ENCODE measurements around the gene ZBTB5. TPM values are rescaled to one million over a fixed set of nuclear protein-coding genes. Genes with fewer than 3 reads are reported as not detected.
A peak's percentile ranks its signal among the peaks of the same experiment; 100 is the strongest.

Gene ZBTB5
- total RNA-seq, 2 donors from 2014 or later, result 8.9 to 9.7 TPM

DNA sequence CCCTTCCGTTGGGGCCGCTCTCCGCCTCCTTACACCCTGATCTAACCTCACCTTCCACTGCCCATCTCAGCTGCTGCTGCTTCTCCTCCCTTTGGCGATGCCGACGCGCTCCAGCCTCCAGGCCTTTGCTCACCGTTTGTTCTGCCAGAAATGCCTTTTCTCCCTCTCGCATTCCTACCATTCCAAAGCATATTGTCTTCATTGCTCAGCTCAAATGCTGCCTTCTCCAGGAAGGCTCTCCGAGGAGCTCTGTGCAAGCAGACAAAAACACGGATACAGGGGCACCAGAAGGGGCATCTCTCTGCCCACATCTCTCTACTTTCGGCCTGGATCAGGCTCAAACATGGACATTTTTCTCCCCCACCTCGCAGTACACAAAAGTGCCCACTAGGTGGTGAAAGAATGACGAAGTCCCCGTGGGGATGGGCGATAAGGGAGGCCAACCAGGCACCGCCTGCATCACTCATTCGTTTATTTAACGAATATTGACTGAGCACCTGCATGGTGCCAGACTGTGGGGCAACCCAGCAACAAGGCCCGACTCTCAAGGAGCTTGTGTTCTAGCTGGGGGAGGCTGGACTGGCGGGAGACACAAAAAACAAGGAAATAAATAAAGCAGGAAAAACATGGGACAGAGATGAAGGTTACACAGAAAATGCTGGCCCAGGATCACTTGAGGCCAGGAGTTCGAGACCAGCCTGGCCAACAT, 50.1 kb downstream of the ZBTB5 start:
- Histone ChIP-seq H3K27ac (no peak overlapping the region), H3K36me3 (no peaks in the 10 kb centered on the region), H3K4me1 (no peaks in the 10 kb centered on the region), H3K4me3 (no peak overlapping the region), H3K27me3 (no peaks in the 10 kb centered on the region), H3K9ac (ENCODE audit: low read depth in 2 of 2, low read length in 2 of 2) (no peak overlapping the region), H3K9me3 (no peaks in the 10 kb centered on the region)
- TF ChIP-seq, protein P1, sequence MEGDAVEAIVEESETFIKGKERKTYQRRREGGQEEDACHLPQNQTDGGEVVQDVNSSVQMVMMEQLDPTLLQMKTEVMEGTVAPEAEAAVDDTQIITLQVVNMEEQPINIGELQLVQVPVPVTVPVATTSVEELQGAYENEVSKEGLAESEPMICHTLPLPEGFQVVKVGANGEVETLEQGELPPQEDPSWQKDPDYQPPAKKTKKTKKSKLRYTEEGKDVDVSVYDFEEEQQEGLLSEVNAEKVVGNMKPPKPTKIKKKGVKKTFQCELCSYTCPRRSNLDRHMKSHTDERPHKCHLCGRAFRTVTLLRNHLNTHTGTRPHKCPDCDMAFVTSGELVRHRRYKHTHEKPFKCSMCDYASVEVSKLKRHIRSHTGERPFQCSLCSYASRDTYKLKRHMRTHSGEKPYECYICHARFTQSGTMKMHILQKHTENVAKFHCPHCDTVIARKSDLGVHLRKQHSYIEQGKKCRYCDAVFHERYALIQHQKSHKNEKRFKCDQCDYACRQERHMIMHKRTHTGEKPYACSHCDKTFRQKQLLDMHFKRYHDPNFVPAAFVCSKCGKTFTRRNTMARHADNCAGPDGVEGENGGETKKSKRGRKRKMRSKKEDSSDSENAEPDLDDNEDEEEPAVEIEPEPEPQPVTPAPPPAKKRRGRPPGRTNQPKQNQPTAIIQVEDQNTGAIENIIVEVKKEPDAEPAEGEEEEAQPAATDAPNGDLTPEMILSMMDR (IDR thresholded peaks at IDR 0.05), result peak; percentile 89
- intact Hi-C loops (cut with DNase I), result no loop called here
- DNase-seq, result peak; percentile 82

DNA sequence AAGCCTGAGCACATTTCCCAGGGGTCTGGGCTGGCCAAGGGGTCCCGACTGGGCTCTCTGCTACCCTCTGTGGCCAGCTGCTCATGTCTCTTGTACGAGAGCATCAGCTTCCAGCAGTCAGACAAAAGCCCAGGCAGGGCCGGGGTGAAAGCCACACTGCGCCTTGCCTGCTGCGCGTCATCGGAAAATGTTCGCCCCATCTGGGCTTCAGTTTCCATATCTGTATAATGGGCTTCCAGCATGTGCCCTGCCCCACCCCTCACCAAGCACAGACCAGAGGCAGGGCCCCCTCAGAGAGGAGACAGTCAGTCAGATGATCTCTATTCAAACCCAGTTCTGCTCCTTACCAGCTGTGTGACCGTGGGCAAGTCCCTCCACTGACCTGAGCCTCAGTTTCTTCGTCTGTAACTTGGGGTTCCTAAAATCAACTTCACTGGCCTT, 50.7 kb downstream of the ZBTB5 start:
- no peaks in the 10 kb centered on the region for H3K9me3 ChIP-seq
- TF ChIP-seq, protein P1 (IDR thresholded peaks at IDR 0.05), result no peak
- H3K27ac ChIP-seq, result no peak overlapping the region
- no peaks in the 10 kb centered on the region for H3K27me3 ChIP-seq
- H3K9ac ChIP-seq (ENCODE audit: low read depth in 2 of 2, low read length in 2 of 2), result no peak overlapping the region
- H3K4me1 ChIP-seq, result no peaks in the 10 kb centered on the region
- DNase-seq, result no peak
- intact Hi-C loops (cut with DNase I), result no loop called here
- H3K4me3 ChIP-seq, result no peak overlapping the region
- no peaks in the 10 kb centered on the region for H3K36me3 ChIP-seq

DNA sequence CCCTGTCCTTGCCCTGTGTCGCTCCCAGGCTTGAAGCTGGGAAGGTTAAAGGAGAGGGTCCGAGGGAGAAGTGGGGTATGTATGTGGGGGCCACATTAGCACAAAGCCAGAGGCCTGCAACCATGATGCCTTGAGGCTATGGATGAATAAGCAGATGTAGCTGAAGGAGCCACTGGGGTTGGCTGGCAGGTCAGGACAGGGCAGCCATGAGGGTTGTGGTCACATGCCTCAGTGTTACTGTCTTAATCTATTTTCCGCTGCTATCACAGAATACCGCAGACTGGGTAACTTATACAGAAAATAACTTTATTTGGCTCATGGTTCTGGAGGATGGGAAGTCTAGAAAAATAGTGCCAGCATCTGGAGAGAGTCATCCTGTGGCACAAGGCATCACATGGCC, 51.9 kb downstream of the ZBTB5 start:
- no peak overlapping the region for H3K4me3 ChIP-seq
- no peaks in the 10 kb centered on the region for H3K27me3 ChIP-seq
- TF ChIP-seq, protein P1 (IDR thresholded peaks at IDR 0.05), result no peak
- no peak overlapping the region for H3K27ac ChIP-seq
- H3K36me3 ChIP-seq, result no peaks in the 10 kb centered on the region
- intact Hi-C loops (cut with DNase I), result no loop called here
- H3K4me1 ChIP-seq, result no peaks in the 10 kb centered on the region
- H3K9me3 ChIP-seq, result no peaks in the 10 kb centered on the region
- no peak for DNase-seq
- no peak overlapping the region for H3K9ac ChIP-seq (ENCODE audit: low read depth in 2 of 2, low read length in 2 of 2)

DNA sequence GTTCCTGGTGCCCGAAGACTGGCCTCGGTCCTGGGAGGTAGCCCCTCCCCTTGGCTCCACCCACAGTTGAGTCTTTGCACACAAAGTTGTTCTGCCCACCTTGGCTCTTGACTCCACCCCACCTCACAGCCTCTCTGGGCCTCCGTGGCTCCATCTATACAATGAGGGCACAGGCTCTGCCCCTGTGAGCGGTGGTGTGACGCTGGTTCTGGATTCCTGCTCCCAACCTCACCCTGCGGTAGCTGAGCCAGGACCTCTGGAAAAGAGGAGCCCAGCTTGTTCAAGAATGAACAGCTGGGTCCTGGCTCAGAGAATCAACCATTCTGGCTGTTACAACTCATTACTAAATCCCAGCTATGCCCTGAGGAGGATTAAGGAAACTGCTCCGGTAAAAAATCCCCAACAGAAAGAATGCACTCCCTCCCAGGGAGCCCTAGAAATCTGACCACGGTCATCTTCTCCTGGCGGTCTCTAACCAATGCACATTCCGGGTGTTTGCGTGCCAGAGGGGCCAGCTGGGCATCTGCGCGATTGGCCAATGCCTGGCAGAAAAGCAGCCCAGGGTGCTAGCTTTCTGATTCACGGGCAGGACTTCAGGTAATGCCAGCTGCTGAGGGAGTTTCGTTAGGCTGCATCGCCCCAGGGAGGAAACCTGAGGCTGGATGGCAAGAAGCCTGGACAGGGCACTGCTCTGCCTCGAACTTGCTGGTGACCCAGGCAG, 52.7 kb downstream of the ZBTB5 start:
- Histone ChIP-seq H3K4me3 (no peak overlapping the region), H3K27me3 (no peaks in the 10 kb centered on the region), H3K9ac (ENCODE audit: low read depth in 2 of 2, low read length in 2 of 2) (no peak overlapping the region), H3K36me3 (no peaks in the 10 kb centered on the region), H3K27ac (no peak overlapping the region), H3K9me3 (no peaks in the 10 kb centered on the region), H3K4me1 (no peaks in the 10 kb centered on the region)
- intact Hi-C loops (cut with DNase I), result no loop called here
- TF ChIP-seq, protein P1 (IDR thresholded peaks at IDR 0.05), result no peak
- no peak for DNase-seq

DNA sequence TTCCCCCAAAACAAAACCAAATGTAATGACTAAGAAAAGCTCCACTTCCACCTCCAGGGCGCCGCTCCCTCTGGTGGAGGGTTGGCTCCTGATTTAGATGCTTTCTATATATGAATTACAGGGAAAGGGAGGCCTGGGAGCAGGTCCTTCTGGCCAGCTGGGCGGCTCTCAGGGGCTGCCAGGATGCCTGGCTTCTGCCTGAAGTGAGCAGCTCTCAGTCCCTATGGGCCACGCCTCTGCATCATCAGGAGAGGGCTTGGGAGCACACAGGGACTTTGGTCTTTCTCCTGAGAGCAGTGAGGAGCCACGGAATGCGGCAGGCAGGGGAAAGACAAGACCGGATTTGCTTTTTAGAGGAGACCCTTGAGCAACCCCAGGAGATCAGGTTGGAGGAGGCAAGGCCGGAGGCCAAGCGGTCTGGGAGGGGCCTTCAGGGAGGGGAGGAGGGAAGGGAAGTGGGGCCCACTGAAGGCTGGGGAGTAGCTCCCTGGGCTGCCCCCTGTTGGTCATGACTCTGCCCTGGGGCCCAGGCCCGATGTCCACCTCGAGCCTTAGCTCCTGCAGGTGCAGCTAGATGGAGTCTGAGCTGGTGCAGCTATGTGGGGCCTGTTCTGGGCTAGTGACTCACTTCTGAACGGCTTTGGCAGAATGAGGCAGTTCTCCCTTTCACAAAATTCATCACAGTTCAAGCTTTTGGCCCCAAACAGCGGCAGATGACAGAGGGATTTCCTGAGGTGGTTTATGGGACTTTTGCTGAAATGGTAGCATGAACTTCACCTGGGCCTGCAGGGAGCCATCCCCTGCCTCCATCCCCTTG, 54.1 kb downstream of the ZBTB5 start:
- no peaks in the 10 kb centered on the region for H3K27me3 ChIP-seq
- intact Hi-C loops (cut with DNase I), result no loop called here
- H3K27ac ChIP-seq, result no peak overlapping the region
- no peak overlapping the region for H3K4me3 ChIP-seq
- TF ChIP-seq, protein P1 (IDR thresholded peaks at IDR 0.05), result no peak
- no peaks in the 10 kb centered on the region for H3K36me3 ChIP-seq
- no peak for DNase-seq
- H3K9ac ChIP-seq (ENCODE audit: low read depth in 2 of 2, low read length in 2 of 2), result no peak overlapping the region
- H3K9me3 ChIP-seq, result no peaks in the 10 kb centered on the region
- no peaks in the 10 kb centered on the region for H3K4me1 ChIP-seq

Measured in colonic mucosa (tissue), 4 donors.